IMR-90 (cell line): Measurements from ENCODE around the gene MEF2B. TPM values are rescaled to one million over a fixed set of nuclear protein-coding genes. Genes with fewer than 3 reads are reported as not detected.

Experiments used
- ATAC-seq: fragments of 200-7000 bp; cut with Tn5 transposase; 2 replicates; pipeline ENCODE4 v1.9.1; 2020; ENCODE audit warnings: low read depth, mild to moderate bottlenecking, moderate library complexity
- BruUV-seq: library from RNA; stranded (reverse); fragments of 400-500 nt; replicated peaks from 2 replicates; lab custom pipeline; 2021; lab: Mats Ljungman, UMichigan
- CTCF ChIA-PET: fragments of 300-600 bp; formaldehyde crosslinking; extraction: SDS; loops from one replicate; lab custom pipeline; 2021; ENCODE audit warnings: antibody characterized with exemption; lab: Yijun Ruan, JAX
- POLR2A ChIA-PET: fragments of 300-600 bp; sonication (Branson Sonifier 250); formaldehyde crosslinking; loops from one replicate; lab custom pipeline; 2022; ENCODE audit warnings: antibody characterized with exemption; ENCODE audit not compliant: unreplicated experiment; lab: Charles Lee
- DNase-seq: peaks from one replicate; pipeline ENCODE4 v3.0.0; 2013
- H2AFZ ChIP-seq: replicated peaks from 2 replicates; pipeline ENCODE3; 2013; ENCODE audit warnings: low read length, mild to moderate bottlenecking; ENCODE audit not compliant: poor library complexity
- H2AK5ac ChIP-seq: 2 replicates; pipeline ENCODE4 v1.6.1; 2013; ENCODE audit warnings: low read depth, low read length, inconsistent platforms
- H2AK9ac ChIP-seq: replicated peaks from 2 replicates; pipeline ENCODE3; 2013; ENCODE audit warnings: mild to moderate bottlenecking, low read depth, low read length, moderate library complexity; ENCODE audit not compliant: poor library complexity
- H2BK120ac ChIP-seq: 2 replicates; pipeline ENCODE4 v1.6.1; 2013; ENCODE audit warnings: low read depth, low read length, inconsistent platforms
- H2BK15ac ChIP-seq: 3 replicates; pipeline ENCODE4 v1.6.1; 2013; ENCODE audit warnings: low read depth, low read length, inconsistent platforms
- H2BK20ac ChIP-seq: 2 replicates; pipeline ENCODE4 v1.6.1; 2013; ENCODE audit warnings: low read depth, mild to moderate bottlenecking, inconsistent platforms, low read length, moderate library complexity
- H2BK5ac ChIP-seq: 2 replicates; pipeline ENCODE4 v1.6.1; 2013; ENCODE audit warnings: mild to moderate bottlenecking, low read depth, low read length, inconsistent platforms; ENCODE audit not compliant: poor library complexity, severe bottlenecking
- H3K14ac ChIP-seq: replicated peaks from 2 replicates; pipeline ENCODE4 v1.6.1; 2013; ENCODE audit warnings: low read depth, low read length, inconsistent platforms
- H3K18ac ChIP-seq: 2 replicates; pipeline ENCODE4 v1.6.1; 2013; ENCODE audit warnings: low read depth, low read length, control low read depth
- H3K23ac ChIP-seq: 2 replicates; pipeline ENCODE4 v1.6.1; 2013; ENCODE audit warnings: low read depth, low read length, inconsistent platforms
- H3K27ac ChIP-seq: 2 replicates; pipeline ENCODE4 v1.5.1; 2013; ENCODE audit warnings: mild to moderate bottlenecking, control low read depth, low read length; ENCODE audit not compliant: insufficient read depth
- H3K27me3 ChIP-seq: 2 replicates; pipeline ENCODE4 v1.6.1; 2013; ENCODE audit warnings: low read length; ENCODE audit not compliant: control insufficient read depth, insufficient read depth
- H3K36me3 ChIP-seq: 2 replicates; pipeline ENCODE4 v1.6.1; 2013; ENCODE audit warnings: low read length, mixed read lengths; ENCODE audit not compliant: control insufficient read depth, insufficient read depth
- H3K4ac ChIP-seq: 2 replicates; pipeline ENCODE4 v1.6.1; 2013; ENCODE audit warnings: low read depth, low read length, inconsistent platforms
- H3K4me1 ChIP-seq: 2 replicates; pipeline ENCODE4 v1.6.1; 2013; ENCODE audit warnings: low read length, mixed read lengths; ENCODE audit not compliant: control insufficient read depth, insufficient read depth
- H3K4me2 ChIP-seq: 2 replicates; pipeline ENCODE4 v1.6.1; 2013; ENCODE audit warnings: low read depth, mild to moderate bottlenecking, control low read depth, low read length, moderate library complexity
- H3K4me3 ChIP-seq: 2 replicates; pipeline ENCODE4 v1.5.1; 2013; ENCODE audit warnings: low read depth, mild to moderate bottlenecking, control low read depth, low read length, moderate library complexity; ENCODE audit not compliant: insufficient read depth
- H3K56ac ChIP-seq: 2 replicates; pipeline ENCODE4 v1.6.1; 2013; ENCODE audit warnings: low read length, inconsistent platforms; ENCODE audit not compliant: insufficient read depth; ENCODE audit errors: extremely low read depth
- H3K79me1 ChIP-seq, 2 experiments: 2 replicates each; pipeline ENCODE4 v1.6.1; 2013; ENCODE audit warnings: low read length in 2 of 2, inconsistent platforms in 1 of 2, low read depth in 1 of 2
- H3K9ac ChIP-seq: 2 replicates; pipeline ENCODE4 v1.6.1; 2013; ENCODE audit warnings: low read depth, low read length, control low read depth
- H3K9me1 ChIP-seq: 2 replicates; pipeline ENCODE4 v1.6.1; 2013; ENCODE audit warnings: low read length, inconsistent platforms; ENCODE audit not compliant: insufficient read depth
- H3K9me3 ChIP-seq: 2 replicates; pipeline ENCODE4 v1.6.1; 2013; ENCODE audit warnings: low read length; ENCODE audit not compliant: control insufficient read depth, insufficient read depth
- H4K20me1 ChIP-seq: 2 replicates; pipeline ENCODE4 v1.6.1; 2013; ENCODE audit warnings: low read length, inconsistent platforms; ENCODE audit not compliant: insufficient read depth
- H4K5ac ChIP-seq: 2 replicates; pipeline ENCODE4 v1.6.1; 2013; ENCODE audit warnings: mild to moderate bottlenecking, low read depth, low read length, control low read depth
- H4K8ac ChIP-seq, 2 experiments: 2 replicates each; pipeline ENCODE4 v1.6.1; 2013; ENCODE audit warnings: low read depth in 2 of 2, low read length in 2 of 2, control low read depth in 1 of 2, inconsistent platforms in 1 of 2
- H4K91ac ChIP-seq: 2 replicates; pipeline ENCODE4 v1.6.1; 2013; ENCODE audit warnings: low read depth, low read length, inconsistent platforms; ENCODE audit not compliant: insufficient read depth
- BHLHE40 ChIP-seq: fragments of 150-350 bp; IDR thresholded peaks from 2 replicates; pipeline ENCODE4 v1.6.1; 2016; ENCODE audit warnings: mild to moderate bottlenecking, low read depth, low read length
- MAZ ChIP-seq: IDR thresholded peaks from 2 replicates; pipeline ENCODE4 v1.6.1; 2012; ENCODE audit warnings: low read depth, mild to moderate bottlenecking, low read length, improper control_type of control experiment, moderate library complexity, borderline replicate concordance
- RAD21 ChIP-seq: IDR thresholded peaks from 2 replicates; pipeline ENCODE4 v1.6.1; 2012; ENCODE audit warnings: low read length, improper control_type of control experiment
- RCOR1 ChIP-seq: IDR thresholded peaks from 2 replicates; pipeline ENCODE4 v1.6.1; 2012; ENCODE audit warnings: mild to moderate bottlenecking, low read length, improper control_type of control experiment; ENCODE audit not compliant: insufficient replicate concordance
- RFX5 ChIP-seq: IDR thresholded peaks from 2 replicates; pipeline ENCODE4 v1.8.0; 2012; ENCODE audit warnings: low read depth, mild to moderate bottlenecking, low read length, moderate library complexity
- SMC3 ChIP-seq: fragments of 150-350 bp; IDR thresholded peaks from 2 replicates; pipeline ENCODE4 v1.6.1; 2016; ENCODE audit warnings: low read depth, mild to moderate bottlenecking, antibody characterized with exemption, low read length, moderate library complexity
- WGBS, 2 experiments: methylation state at CpG; one replicate each; pipeline versions ENCODE4 v1.1.5 to v1.1.7; 2013; ENCODE audit warnings: missing lambda C conversion rate in 2 of 2; ENCODE audit not compliant: insufficient read length in 1 of 2; ENCODE audit errors: extremely low coverage in 2 of 2; 5-methylcytosine and 5-hydroxymethylcytosine counted together
- dilution Hi-C: fragments of 300-500 bp; cut with HindIII; formaldehyde crosslinking; loops from one replicate; pipeline ENCODE4 v1.14.3; 2018; ENCODE audit warnings: low sequenced_read_pairs; ENCODE audit not compliant: unreplicated experiment
- in situ Hi-C: fragments of 300-500 bp; cut with MboI; formaldehyde crosslinking; loops from 3 replicates; pipeline ENCODE4 v1.14.3; 2019; ENCODE audit warnings: low sequenced_read_pairs, inconsistent platforms, mixed read lengths
- intact Hi-C: fragments of 100-400 bp; cut with micrococcal nuclease; formaldehyde crosslinking; loops from 2 replicates; pipeline ENCODE4 v1.10.0; 2022
- polyA plus RNA-seq, 3 experiments: library from polyadenylated mRNA; depleted of rRNA; stranded (reverse); fragments of >200 nt; gene quantifications; 2 replicates each; pipeline ENCODE4 v1.2.3, GENCODE V29; 2012; ENCODE audit warnings: low replicate concordance in 1 of 3
- total RNA-seq: library from RNA; depleted of rRNA; stranded (reverse); fragments of >200 nt; gene quantifications from 2 replicates; pipeline ENCODE4 v1.2.3, GENCODE V29; 2012
- TF ChIP-seq, protein P1 (sequence below): fragments of 150-350 bp; IDR thresholded peaks from 2 replicates; pipeline ENCODE4 v1.6.1; 2017; ENCODE audit warnings: mild to moderate bottlenecking, antibody characterized with exemption, low read length, low read depth

The MEF2B gene
- total and polyA plus RNA-seq, 2 of the 4 experiments (the other 2 are of a cell fraction) = 0.18 to 0.94 TPM

GRCh38 chr19:19169236-19170052 lies 619 bp downstream of the MEF2B start:
- intact Hi-C loops = loop anchor here (10.0 kb wide), 1 partner anchor 105 kb away; the partner anchor contains the start of gene SLC25A42
- H2AFZ ChIP-seq = no peak overlapping the region
- no peak overlapping the region for H3K14ac ChIP-seq
- H3K36me3 ChIP-seq = no peaks in the 10 kb centered on the region
- H3K9ac ChIP-seq = no peak overlapping the region
- H2BK20ac ChIP-seq = no peak overlapping the region
- H2BK15ac ChIP-seq = no peak overlapping the region
- H3K18ac ChIP-seq = no peak overlapping the region
- no peak overlapping the region for H2BK5ac ChIP-seq
- peaks cover 24% of the 10 kb centered on the region for H3K4me1 ChIP-seq
- no peak for ATAC-seq
- H4K5ac ChIP-seq = no peak overlapping the region
- peaks cover 11% of the 10 kb centered on the region for H3K9me1 ChIP-seq
- BruUV-seq = no TSS peak
- no peak overlapping the region for H2AK9ac ChIP-seq
- no peak for TF ChIP-seq SMC3
- TF ChIP-seq MAZ = no peak
- no peak for TF ChIP-seq RAD21
- TF ChIP-seq, protein P1, sequence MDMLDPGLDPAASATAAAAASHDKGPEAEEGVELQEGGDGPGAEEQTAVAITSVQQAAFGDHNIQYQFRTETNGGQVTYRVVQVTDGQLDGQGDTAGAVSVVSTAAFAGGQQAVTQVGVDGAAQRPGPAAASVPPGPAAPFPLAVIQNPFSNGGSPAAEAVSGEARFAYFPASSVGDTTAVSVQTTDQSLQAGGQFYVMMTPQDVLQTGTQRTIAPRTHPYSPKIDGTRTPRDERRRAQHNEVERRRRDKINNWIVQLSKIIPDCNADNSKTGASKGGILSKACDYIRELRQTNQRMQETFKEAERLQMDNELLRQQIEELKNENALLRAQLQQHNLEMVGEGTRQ = no peak
- TF ChIP-seq BHLHE40 = no peak
- TF ChIP-seq RCOR1 = no peak
- TF ChIP-seq RFX5 = no peak
- no peak overlapping the region for H3K23ac ChIP-seq
- H2AK5ac ChIP-seq = 0 out of 2 replicates have a peak overlapping the region, but pooled peaks have one; percentile 2
- H4K91ac ChIP-seq = no peak overlapping the region
- no peak overlapping the region for H3K27ac ChIP-seq
- H4K8ac ChIP-seq = no peak overlapping the region
- no peak overlapping the region for H2BK120ac ChIP-seq
- H4K20me1 ChIP-seq = no peaks in the 10 kb centered on the region
- H3K79me1 ChIP-seq = no peaks in the 10 kb centered on the region
- no peak overlapping the region for H3K56ac ChIP-seq
- H3K27me3 ChIP-seq = no peaks in the 10 kb centered on the region
- dilution Hi-C loops = no loop called here
- 85% methylated on average over 5 of the region's 9 CpGs; no CpG with 5 or more reads in 1 of the 2 experiments for WGBS, 2 experiments
- no peak overlapping the region for H3K4me2 ChIP-seq
- ChIA-PET POLR2A (no interaction called here), CTCF (interaction anchor here (0.6 kb wide), 1 partner anchor 323 kb away, joined by 5 read pairs; no protein-coding TSS in a partner anchor)
- no peaks in the 10 kb centered on the region for H3K9me3 ChIP-seq
- no peak overlapping the region; the same call in 1 of the 2 replicates for H3K4ac ChIP-seq
- no peak for DNase-seq
- in situ Hi-C loops = no loop called here
- no peak overlapping the region for H3K4me3 ChIP-seq
